ENCODE results near the gene SUSD6.
A peak's percentile ranks its signal among the peaks of the same experiment; 100 is the strongest.
"Not testable (repeated sequence)": the region's sequence is repeated elsewhere in the genome, so short reads cannot be mapped to it uniquely, and the experiment has no call there.

Gene SUSD6

DNA sequence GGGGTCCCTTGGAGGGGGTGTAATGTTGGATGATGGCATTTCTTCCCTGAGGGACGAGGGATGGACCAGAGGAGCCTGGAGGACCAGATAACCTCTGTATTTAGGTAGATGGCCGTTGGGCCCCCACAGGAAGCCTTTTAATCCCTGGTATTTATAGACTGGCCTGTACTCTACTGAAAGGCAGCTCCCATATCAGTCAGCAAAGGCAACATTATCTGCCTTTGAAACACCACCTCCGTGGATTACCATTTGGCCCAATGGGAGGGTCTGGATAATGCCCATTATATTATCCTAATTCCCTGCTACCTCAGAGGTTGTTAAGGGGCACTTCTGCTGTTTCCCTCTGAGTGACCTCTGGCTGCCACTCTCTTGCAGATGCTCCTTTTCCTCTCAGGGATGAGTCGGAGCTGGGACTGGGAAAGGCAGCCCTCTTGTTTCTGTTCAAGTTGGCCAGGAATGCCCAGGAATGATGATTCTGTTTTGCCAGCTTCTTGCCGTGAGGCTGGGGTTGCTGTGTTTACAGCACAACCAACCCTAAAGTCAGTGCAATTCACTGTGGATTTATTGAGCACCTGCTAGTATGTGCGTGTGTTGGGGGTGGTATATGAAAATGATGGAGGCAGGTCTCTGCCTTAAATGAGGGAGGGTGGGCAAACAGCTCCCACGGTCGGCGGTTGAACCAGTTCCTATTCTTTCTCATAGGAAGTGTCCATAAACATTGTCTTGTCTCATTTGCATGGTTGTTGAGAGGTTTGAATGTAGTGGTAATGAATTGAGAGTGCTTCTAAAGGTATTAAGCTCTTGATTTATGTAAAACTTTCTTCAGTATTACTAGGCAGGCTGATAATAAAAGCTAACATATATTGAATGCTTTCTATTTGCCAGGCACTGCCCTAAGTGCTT, 18.1 kb downstream of the SUSD6 start:
- H3K4me1 Mint-ChIP-seq = peaks cover 97% of the 10 kb centered on the region
- peak overlapping the region; percentile 79 for H3K27ac Mint-ChIP-seq
- H3K27me3 Mint-ChIP-seq = no peaks in the 10 kb centered on the region
- H3K9me3 Mint-ChIP-seq = no peaks in the 10 kb centered on the region
- H3K36me3 Mint-ChIP-seq = peaks cover 13% of the 10 kb centered on the region
- peak overlapping the region; percentile 62 for H3K4me3 Mint-ChIP-seq

DNA sequence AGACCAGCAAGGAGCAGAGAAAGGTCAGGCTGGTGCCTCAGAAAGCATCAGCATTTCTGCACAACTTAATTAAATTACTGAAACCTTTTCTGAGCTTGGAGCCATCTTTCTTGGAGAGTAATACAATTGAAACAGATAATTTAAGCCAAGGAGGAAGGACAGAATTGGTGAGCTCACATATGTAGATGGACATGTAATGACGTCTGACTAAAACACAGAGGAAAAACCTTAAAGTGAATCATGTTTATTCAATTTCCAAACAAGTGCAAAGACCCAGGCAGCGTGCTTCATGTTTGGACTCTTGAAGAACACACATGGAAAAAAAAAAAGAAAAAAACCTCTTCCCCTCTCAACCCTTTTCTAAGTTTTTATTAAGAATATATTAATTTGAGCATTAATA, 19.0 kb downstream of the SUSD6 start:
- H3K4me3 Mint-ChIP-seq = peak overlapping the region; percentile 62
- peak overlapping the region; percentile 81 for H3K27ac Mint-ChIP-seq
- H3K9me3 Mint-ChIP-seq = no peaks in the 10 kb centered on the region
- peaks cover 97% of the 10 kb centered on the region for H3K4me1 Mint-ChIP-seq
- peaks cover 13% of the 10 kb centered on the region for H3K36me3 Mint-ChIP-seq
- H3K27me3 Mint-ChIP-seq = no peaks in the 10 kb centered on the region

DNA sequence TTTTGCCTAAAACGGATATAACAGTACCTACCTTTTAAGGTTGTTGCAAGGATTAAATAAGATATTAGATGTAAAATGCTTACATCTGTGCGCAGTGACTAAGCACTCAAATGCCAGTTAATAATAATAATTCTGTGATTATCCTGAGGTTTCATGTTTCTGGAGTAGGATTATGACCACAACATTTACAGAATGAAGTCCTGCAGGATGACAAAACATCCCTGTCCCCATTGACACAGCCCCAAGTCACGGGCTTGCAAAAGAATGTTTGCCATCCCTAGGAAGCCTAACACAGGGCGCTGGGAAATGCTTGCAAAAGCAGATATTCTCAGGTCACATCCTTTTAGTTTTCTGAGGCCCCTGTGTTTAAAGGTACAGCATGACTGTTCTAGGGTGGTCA, 20.1 kb downstream of the SUSD6 start:
- Mint-ChIP-seq H3K27me3 (no peaks in the 10 kb centered on the region), H3K4me1 (peaks cover 97% of the 10 kb centered on the region), H3K27ac (no peak overlapping the region), H3K36me3 (peaks cover 13% of the 10 kb centered on the region), H3K4me3 (no peak overlapping the region), H3K9me3 (no peaks in the 10 kb centered on the region)

DNA sequence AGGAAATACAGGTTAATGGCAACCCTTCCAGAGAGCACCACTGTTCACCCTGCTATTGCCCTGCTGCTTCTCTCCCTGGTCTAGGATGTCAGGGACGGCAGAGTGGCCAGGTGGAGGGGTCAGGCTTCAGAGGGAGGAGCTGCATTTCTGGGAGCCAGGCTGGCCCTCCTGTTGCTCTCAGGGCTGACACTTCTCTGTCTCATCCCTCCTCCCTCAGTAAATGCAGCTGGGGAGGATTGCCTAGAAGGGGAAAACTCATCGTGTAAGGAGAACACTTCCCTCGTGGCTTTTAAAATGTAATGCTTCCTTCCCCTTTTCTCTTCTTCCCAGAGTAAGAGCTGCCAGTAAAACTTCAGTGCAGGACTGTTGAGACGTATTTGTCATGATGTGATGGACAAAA, 20.8 kb downstream of the SUSD6 start:
- Mint-ChIP-seq H3K36me3 (peaks cover 12% of the 10 kb centered on the region), H3K4me3 (no peak overlapping the region), H3K27me3 (no peaks in the 10 kb centered on the region), H3K4me1 (peaks cover 97% of the 10 kb centered on the region), H3K27ac (peak overlapping the region; percentile 95), H3K9me3 (no peaks in the 10 kb centered on the region)

DNA sequence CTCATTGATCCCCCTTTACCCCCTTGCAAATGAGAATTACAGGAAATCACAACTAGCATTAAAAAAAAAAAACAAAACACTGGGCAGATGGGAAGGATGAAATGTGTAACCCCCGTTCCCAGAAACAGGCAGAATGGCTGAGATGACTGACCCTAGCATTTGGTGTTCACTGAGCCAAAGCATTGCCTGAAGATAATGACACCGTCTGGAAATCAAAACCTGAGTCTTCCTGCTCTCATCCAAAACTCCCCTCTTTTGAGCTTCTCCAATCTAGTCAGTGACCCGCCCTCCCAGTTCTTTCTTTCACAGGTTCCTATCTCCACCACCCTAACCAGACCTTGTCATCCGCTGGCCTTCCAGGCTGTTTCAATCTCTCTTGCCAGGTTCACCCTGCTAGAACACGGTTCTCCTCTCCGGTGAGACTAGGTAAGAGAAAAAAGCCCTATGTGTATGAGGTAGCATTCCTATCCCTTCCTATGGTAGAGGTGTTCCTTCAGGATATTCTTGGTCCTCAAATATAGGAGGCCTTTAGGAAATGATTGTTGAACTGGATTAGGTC, 21.3 kb downstream of the SUSD6 start:
- Mint-ChIP-seq H3K9me3 (no peaks in the 10 kb centered on the region), H3K4me3 (peak overlapping the region; percentile 71), H3K4me1 (peaks cover 100% of the 10 kb centered on the region), H3K27me3 (no peaks in the 10 kb centered on the region), H3K36me3 (peaks cover 12% of the 10 kb centered on the region), H3K27ac (peak overlapping the region; percentile 95)

DNA sequence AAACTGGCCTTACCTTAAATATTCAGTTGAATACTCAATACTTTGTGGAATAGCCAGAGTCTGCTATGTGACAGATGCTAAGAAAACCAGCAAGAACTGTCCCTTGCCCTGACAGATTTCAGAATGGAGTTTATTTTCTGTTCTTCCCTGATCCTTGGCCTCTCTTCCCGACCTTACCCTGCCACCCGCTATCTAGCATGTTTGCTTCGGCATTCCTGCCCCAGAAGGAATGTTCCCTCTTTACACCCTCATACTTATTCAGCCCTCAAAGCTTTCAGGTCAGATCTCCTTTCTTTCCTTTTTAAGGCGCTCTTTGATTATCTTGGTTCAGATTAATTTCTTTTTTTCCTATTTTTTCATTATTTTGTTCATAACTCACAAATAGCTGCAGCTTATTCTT, 21.8 kb downstream of the SUSD6 start:
- H3K36me3 Mint-ChIP-seq = peaks cover 12% of the 10 kb centered on the region
- no peaks in the 10 kb centered on the region for H3K9me3 Mint-ChIP-seq
- no peaks in the 10 kb centered on the region for H3K27me3 Mint-ChIP-seq
- H3K4me1 Mint-ChIP-seq = peaks cover 100% of the 10 kb centered on the region
- H3K27ac Mint-ChIP-seq = peak overlapping the region; percentile 66
- peak overlapping the region; percentile 71 for H3K4me3 Mint-ChIP-seq

DNA sequence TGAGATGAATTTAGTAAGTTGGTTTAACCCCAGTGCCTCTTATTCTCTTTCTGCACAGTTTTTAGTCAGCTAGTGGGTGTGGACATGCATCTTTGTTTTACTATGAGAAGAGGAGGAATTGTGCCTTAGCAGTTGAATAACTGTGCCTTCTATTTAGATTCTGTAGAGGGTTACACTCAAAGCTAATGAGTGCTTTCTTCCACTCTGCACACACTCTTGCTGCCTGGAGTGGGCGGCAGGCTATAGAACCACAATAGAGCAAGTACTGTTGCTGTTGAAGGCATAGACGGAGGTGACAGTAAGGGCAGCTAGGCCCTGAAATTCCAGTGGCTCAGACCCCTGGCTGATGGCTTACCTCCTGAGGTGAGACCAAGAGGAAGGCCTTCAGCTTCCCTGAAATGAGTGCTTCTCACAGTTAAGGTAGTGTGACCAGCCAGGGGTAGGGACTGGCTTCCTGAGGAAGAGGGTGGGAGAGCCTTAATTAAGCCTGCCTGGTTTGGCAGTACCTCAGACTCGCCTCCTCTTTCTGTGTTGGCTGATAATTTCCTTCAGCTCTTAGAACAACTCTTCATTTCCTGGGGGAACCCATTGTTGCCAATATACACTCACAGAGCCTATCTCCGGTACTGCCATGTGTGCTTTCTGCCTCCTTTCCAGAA, 24.7 kb downstream of the SUSD6 start:
- Mint-ChIP-seq H3K36me3 (peaks cover 13% of the 10 kb centered on the region), H3K27ac (peak overlapping the region; percentile 99), H3K9me3 (no peaks in the 10 kb centered on the region), H3K4me3 (peak overlapping the region; percentile 74), H3K4me1 (peaks cover 96% of the 10 kb centered on the region), H3K27me3 (no peaks in the 10 kb centered on the region)

DNA sequence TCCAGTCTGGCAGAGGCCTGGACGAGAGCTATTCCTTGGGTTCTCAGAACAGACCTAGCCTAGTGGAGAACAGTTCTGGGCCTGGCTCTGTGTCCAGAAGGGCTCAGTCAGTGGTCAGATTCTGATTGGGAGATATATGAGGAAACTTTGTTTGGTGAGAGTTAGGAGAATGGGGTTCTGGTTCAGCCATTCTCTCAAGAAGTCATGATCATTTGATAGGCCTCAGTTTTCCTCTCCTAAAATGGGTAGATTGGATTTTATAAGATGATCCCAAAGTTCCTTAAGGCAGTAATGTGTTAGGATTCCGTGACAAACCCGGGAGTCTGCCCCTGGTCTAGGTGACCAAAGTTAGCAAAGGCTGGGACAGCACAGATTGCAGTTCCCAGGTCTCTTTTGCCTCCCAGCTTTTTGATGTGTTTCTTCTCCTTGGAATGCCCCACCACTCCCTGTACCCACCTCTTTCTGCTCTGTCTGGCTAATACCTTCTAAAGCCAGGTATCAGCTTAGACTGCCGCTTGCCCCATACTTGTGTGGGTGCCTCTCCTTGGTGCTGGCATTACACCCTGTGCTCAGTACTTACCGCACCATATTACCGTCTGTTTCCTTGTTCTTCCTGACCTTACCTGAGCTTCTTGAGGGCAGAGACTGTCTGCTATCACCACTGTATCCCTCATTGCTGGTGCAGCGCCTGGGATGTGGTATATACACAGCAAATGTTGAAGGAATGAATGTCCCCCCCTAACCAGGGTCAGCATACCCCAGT, 25.5 kb downstream of the SUSD6 start:
- Mint-ChIP-seq H3K9me3 (peaks cover under 1% of the 10 kb centered on the region), H3K4me1 (peaks cover 94% of the 10 kb centered on the region), H3K27ac (peak overlapping the region; percentile 99), H3K36me3 (peaks cover 17% of the 10 kb centered on the region), H3K4me3 (peak overlapping the region; percentile 79), H3K27me3 (no peaks in the 10 kb centered on the region)

DNA sequence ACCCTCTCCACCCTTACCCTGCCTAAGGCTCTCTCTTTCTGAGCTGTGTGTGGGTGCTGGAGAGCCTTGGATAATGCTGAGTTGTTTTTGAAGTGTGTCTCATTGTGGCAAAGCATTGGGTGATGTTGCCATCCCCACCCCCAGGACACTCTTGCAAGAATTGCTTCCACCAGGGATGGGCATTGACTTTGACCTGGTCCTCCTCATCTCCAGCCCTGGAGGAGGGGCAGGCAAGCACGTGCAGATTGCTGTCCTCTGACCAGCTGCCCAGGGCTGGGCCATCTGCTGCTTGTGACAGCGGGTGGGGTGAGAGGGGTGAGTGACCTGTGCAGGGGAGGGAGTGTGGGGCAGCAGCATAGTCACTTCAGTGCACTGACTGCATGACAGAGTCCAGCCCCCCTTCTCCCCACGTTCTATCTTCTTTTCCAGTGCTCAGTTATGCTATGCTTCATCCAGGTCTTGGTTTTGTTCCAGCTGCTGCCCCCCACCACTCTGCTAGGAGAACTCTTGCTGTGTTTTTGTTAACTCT, 26.2 kb downstream of the SUSD6 start:
- peaks cover 5% of the 10 kb centered on the region for H3K9me3 Mint-ChIP-seq
- H3K4me3 Mint-ChIP-seq = peak overlapping the region; percentile 79
- peak overlapping the region; percentile 99 for H3K27ac Mint-ChIP-seq
- no peaks in the 10 kb centered on the region for H3K27me3 Mint-ChIP-seq
- peaks cover 23% of the 10 kb centered on the region for H3K36me3 Mint-ChIP-seq
- H3K4me1 Mint-ChIP-seq = peaks cover 94% of the 10 kb centered on the region

DNA sequence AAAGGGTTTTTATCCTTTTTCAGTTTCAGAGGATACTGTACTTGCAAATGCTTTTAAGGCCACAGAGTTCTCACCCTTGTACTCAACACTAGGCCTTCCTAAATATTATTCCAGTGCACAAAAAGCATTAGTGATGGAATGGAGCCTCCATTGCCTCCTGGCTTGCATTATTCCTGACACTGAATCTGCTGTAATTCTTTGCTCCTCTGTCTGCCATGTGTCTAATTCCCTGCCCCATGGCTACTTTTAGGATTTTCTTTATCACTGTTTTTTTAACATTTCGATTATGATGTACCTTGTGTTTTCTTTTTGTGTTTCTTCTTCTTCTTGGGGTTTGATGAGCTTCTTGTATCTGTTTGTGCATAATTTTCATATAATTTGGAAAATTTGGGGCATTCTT, 29.5 kb downstream of the SUSD6 start:
- Mint-ChIP-seq H3K9me3 (peaks cover 5% of the 10 kb centered on the region), H3K4me1 (peaks cover 94% of the 10 kb centered on the region), H3K27me3 (no peaks in the 10 kb centered on the region), H3K36me3 (peaks cover 18% of the 10 kb centered on the region), H3K4me3 (no peak overlapping the region), H3K27ac (peak overlapping the region; percentile 79)

DNA sequence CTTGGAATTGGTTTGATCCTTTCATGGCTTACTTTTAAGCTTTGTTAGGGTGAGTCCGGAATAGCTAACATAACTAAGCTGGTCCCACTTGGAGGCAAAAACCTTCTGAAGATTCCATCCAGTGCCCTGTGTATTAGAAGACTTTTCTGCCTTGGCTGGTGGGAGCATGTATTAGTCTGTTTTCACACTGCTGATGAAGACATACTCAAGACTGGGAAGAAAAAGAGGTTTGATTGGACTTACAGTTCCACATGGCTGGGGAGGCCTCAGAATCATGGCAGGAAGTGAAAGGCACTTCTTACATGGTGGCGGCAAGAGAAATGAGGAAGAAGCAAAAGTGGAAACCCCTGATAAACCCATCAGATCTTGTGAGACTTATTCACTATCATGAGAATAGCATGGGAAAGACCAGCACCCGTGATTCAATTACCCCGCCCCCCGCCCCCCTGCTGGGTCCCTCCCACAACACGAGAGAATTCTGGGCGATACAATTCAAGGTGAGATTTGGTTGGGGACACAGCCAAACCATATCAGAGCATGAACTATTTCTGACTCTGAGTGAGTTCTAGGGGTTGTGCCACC, 30.9 kb downstream of the SUSD6 start:
- Mint-ChIP-seq H3K36me3 (peaks cover 25% of the 10 kb centered on the region), H3K4me3 (peak overlapping the region; percentile 59), H3K27ac (peak overlapping the region; percentile 85), H3K4me1 (peaks cover 90% of the 10 kb centered on the region)
- H3K27me3 Mint-ChIP-seq, H3K9me3 Mint-ChIP-seq: not testable (repeated sequence)

DNA sequence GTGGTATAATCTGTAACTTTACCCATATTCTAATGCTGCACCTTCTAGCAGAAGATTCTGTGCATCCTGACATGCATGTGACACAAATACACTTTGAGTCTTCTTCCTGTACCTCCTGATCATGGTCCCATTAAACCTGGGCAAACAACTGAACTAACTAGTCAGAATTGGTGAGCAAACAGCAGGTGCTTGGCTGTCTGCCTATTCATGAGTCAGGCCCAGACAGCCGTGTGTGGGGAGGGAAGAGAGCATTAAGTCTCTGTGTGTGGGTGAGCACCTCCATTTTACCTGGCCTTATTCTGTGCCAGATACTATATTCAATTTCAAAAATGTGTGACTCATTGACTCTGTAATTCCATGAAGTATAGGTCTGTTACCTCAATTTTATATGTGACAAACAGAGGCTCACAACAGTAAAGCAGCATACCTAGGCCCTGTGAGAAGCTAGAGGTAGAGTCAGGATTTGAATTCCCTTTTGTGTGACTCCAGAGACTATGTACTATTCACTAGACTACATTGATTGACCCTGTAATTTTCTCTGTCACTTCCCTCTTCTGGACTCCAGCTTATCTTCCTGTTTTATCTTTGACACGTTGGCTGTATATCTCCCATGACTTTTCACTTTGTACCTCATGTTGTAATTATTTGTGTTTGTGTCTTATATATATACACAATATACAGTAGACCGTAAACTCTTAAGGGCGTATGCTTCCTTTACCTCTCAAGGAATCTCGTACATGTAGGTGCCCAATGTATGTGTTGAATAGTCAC, 32.2 kb downstream of the SUSD6 start:
- Mint-ChIP-seq H3K36me3 (peaks cover 26% of the 10 kb centered on the region), H3K27me3 (no peaks in the 10 kb centered on the region), H3K4me3 (peak overlapping the region; percentile 42), H3K9me3 (peaks cover 5% of the 10 kb centered on the region), H3K4me1 (peaks cover 90% of the 10 kb centered on the region), H3K27ac (peak overlapping the region; percentile 85)

DNA sequence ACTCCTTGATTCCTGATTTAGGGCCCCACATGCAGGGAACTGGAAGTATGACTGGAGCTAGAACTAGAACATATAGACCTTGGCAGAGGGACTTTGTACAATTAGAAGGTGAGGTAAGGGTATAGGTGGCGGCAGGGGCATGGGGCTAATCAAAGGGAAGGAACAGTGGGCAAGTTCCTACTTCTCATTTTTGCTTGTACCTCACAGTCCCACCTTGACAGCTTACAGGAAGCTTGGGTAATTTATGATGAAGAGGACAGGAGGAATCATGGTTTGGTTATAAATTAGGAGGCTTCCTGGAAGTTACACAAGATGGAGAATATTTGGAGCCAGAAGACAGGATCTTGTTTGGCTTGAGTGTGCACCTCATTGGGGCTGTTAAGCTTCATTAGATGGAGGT, 33.4 kb downstream of the SUSD6 start:
- Mint-ChIP-seq H3K27me3 (no peaks in the 10 kb centered on the region), H3K9me3 (peaks cover 5% of the 10 kb centered on the region), H3K4me1 (peaks cover 92% of the 10 kb centered on the region), H3K36me3 (peaks cover 26% of the 10 kb centered on the region), H3K4me3 (peak overlapping the region; percentile 26), H3K27ac (peak overlapping the region; percentile 86)

DNA sequence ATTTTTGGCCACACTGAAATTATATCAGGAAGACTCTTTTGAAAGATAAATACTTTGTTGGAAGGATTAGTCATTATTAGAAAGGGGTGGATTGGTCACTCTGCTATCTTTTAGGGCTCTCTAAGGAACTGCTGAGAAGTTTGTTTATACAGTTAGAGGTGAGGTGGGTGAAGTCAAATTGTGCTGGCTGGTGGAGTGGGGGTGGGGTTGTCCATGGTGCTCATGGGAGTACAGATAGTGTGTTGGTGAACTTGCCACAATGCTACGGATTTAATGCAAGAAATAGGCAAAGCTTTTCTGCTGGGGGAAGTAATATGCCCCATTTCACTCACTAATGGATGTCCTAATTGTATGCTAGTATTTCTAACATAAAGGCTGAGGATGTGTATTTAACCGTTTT, 35.8 kb downstream of the SUSD6 start:
- Mint-ChIP-seq H3K4me1 (peaks cover 96% of the 10 kb centered on the region), H3K27me3 (no peaks in the 10 kb centered on the region), H3K9me3 (peaks cover 1% of the 10 kb centered on the region), H3K36me3 (peaks cover 15% of the 10 kb centered on the region), H3K4me3 (no peak overlapping the region), H3K27ac (peak overlapping the region; percentile 56)
